ENCODE measurements around the gene ASTL.

ASTL gene

DNA sequence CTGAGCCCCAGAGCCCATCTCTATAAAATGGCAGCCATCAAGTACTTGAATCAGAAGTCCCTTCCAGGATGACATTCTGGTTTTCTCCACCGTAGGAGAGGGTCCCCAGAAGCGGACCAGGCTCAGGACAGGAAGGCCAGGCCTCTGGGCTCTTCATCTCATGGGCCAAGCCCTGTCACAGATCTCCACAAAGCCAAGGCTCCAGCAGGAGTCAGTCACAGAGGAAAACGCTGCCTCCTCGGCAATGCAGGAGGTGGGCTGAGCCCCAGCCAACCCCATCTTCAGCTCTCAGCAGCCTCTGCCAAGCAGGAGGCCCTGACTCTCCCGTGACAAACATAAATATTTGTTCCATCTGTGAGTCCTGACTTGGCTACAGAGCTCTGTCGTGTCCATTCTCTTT, 64.1 kb downstream of the ASTL start:
- Histone ChIP-seq H3K9me3 (ENCODE audit: low read length) (no peaks in the 10 kb centered on the region), H3K9ac (ENCODE audit: low read length) (no peak overlapping the region), H3K36me3 (ENCODE audit: insufficient read depth, low read length) (no peaks in the 10 kb centered on the region), H3K4me3 (ENCODE audit: low read depth in 1 of 2, low read length in 2 of 2) (no peak overlapping the region), H3K27me3 (ENCODE audit: control insufficient read depth in 1 of 2, insufficient read depth in 2 of 2, low read length in 2 of 2) (no peaks in the 10 kb centered on the region), H3K4me1 (ENCODE audit: insufficient read depth, low read length) (no peaks in the 10 kb centered on the region), H3K27ac (ENCODE audit: low read depth, low read length) (no peak overlapping the region)

- no peaks in the 10 kb centered on the region for H3K27me3 ChIP-seq (ENCODE audit: control insufficient read depth in 1 of 2, insufficient read depth in 2 of 2, low read length in 2 of 2)
- no peak overlapping the region for H3K27ac ChIP-seq (ENCODE audit: low read depth, low read length)
- no peak overlapping the region for H3K9ac ChIP-seq (ENCODE audit: low read length)
- no peak overlapping the region for H3K4me3 ChIP-seq (ENCODE audit: low read depth in 1 of 2, low read length in 2 of 2)
- H3K9me3 ChIP-seq (ENCODE audit: low read length) = no peaks in the 10 kb centered on the region
- no peaks in the 10 kb centered on the region for H3K36me3 ChIP-seq (ENCODE audit: insufficient read depth, low read length)
- no peaks in the 10 kb centered on the region for H3K4me1 ChIP-seq (ENCODE audit: insufficient read depth, low read length)
These were observed 65.0 kb downstream of the ASTL start for GRCh38 chr2:96073170-96073775.

Data from muscle layer of colon (tissue), 2 donors.